Testis (tissue), 2 donors: ENCODE measurements around the gene CLIP4.

Experiments used
- CTCF ChIP-seq, 3 experiments: fragments of 450-650 bp in 2 of 3; fragments of 200-600 bp in 1 of 3; sonication (generic) in 1 of 3; IDR thresholded peaks; one replicate each; pipeline ENCODE4 v1.5.1; 2016 to 2019; ENCODE audit warnings: antibody characterized with exemption in 3 of 3, mild to moderate bottlenecking in 2 of 3, moderate library complexity in 1 of 3
- POLR2A ChIP-seq: fragments of 450-650 bp; IDR thresholded peaks from one replicate; pipeline ENCODE4 v1.6.1; 2017; ENCODE audit warnings: antibody characterized with exemption, mild to moderate bottlenecking, moderate library complexity

- TF ChIP-seq CTCF (IDR thresholded peaks at IDR 0.05) (no peak), POLR2A (no peak)
Observed at GRCh38 chr2:29202819-29203495, 87.7 kb downstream of the CLIP4 start.
